Stimulated activated CD8-positive, alpha-beta memory T cell treated with anti-CD3 and anti-CD28 coated beads, Interleukin-7, amount 100 ng/mL, for 48 hours (primary cell): Measurements from ENCODE around the gene KCNMA1.

Experiments used
- DNase-seq, 2 donors: peaks; one replicate each; pipeline ENCODE4 v3.0.0-alpha.2; 2020; ENCODE audit warnings: low read depth in 1 of 2; ENCODE audit errors: extremely low read depth in 1 of 2

KCNMA1 gene

DNA sequence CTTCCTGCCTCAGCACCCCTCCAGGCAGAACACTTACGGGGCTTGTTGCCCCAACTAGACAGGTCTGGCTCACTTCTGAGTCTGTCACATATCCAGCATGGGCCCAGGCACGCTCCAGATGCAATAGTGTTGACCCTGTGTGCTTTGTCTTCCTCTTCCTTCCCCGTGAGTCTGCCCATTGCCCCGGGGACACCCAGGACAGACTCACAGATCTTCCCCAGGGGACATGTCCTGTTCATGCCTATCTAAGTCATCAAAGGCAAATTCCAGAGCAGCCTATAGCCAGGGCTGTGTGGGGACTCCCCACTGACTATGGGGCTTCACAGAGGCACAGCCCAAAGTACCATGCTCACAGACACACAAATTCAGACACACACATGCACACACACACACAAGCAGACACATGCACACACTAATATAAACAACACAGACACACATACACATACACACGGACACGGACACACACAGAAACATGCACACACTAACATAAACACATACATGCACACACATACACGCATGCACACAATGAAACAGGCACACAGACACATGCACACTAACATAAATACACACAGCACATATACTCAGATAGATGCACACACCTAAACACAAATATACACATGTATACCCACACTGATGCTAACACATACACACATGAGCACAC lies 175.8 kb downstream of the KCNMA1 start:
- DNase-seq = no peak

DNA sequence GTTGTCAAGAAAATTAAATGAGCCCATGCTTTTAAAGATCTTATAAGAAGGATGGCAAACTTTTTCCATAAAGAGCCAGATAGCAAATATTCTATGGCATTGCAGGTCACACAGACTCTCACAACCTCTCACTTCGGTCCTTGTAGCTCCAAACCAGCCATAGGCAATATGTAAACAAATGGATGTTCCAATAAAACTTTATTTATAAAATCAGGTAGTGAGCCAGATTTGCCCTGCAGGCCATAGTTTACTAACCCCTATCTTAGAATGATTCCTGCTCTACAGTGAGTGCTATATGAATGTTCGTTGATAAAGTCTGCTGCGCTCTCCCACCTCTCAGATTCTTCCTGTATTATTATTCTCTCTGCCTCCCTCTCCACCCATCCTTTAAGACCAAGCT lies 177.7 kb downstream of the KCNMA1 start:
- no peak for DNase-seq

DNA sequence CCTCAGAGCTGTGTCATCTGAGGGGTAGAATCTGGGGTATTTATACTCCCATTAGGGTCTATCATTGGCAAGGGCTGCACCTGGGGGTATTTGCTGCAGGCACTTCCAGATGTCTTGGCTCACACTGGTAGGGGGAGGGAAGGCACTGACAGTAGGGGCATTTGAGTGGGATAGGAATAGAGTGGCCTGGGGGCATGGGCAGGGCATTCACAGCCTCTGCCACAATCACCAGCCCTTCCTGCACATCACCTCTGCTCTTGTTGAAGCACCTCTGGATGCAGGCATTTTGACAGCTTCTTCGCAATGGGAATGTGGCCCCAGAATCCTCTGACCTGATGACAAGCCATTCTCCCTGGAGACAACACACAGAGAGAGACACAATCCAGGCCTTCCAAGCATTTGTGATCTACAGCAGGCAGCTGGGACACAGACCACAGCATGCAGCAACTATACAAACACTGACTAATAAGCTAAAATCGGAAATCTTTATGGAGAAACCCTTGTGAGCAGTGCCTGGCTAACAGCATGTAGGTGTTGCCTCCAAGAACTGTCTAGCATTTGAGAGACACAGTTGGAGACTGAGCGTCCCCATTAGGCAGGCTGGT lies 178.5 kb downstream of the KCNMA1 start:
- DNase-seq = no peak

DNA sequence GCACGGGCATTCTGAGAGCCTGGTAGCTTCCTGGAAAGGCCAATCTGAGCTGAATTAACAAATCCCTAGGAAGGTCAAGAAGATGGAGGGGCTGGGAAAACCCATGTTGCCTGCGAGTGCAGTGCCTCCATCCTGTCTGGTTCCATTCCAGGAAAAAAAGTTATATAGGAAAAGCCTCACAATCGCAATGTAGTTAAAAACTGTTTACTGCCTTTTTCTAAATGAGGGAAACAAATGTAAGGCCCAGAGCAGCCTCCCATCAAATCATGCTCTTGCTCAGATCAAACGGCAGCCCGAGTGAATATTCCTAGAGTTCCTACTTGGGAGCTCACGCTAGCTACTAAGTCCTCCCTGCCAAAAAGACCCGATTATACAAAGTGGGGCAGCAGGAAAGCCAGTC lies 179.9 kb downstream of the KCNMA1 start:
- no peak for DNase-seq

DNA sequence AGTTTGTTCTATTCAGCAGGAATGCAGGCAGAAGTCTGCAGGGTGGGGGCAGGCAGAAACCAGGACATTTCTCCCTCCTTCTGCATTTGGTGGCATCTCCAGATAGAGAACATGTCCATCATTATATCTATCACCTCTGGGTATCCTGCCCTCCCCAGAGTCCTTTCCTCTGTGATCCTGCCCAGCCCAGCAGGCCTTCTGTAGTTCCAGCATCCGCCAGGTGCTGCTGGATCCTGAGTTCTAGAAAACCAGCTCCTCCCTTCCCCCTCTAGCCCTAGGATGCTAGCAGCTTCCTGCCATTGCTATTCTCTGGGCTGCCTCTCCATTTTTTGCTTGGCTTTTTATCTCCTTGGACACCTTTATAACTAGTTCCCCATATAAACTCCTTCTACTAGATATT lies 180.3 kb downstream of the KCNMA1 start:
- DNase-seq = no peak

DNA sequence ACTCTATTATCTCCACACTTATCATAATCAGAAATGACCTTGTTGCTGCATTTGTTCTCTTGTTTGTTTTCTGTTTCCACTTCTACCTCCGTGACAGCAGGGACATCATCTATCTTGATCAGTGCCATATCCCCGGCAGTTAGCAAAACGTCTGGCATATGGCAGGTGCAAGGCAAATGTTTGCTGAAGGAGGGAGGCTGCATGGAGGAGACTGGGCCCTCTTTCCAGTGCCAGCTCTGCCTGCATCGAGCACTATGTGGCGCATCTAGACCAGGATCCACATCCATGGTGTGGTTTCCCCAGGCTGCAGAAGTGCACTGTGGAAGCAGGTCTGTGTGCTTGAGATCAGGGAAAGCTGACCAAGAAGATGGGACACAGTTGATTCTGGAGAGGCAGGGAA lies 181.2 kb downstream of the KCNMA1 start:
- no peak for DNase-seq

DNA sequence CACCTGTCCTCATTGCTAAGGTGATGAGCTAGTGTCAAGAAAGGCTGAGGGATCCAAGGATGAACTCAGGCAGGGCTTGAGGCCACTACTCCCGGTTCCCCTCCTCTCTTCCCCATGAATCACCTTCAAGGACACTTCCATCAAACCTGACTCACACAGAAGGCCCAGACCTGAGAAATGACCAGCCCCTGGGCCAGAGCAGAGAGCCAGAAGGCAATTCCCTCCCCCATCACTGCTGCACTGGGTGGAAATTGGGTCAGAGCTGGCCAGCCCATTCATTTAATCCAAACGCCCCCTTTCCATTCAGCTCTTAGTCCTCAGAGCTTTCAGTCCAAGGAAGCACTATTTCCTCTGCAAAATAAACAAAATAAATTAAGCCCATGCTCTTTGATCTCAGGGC lies 182.0 kb downstream of the KCNMA1 start:
- no peak for DNase-seq

DNA sequence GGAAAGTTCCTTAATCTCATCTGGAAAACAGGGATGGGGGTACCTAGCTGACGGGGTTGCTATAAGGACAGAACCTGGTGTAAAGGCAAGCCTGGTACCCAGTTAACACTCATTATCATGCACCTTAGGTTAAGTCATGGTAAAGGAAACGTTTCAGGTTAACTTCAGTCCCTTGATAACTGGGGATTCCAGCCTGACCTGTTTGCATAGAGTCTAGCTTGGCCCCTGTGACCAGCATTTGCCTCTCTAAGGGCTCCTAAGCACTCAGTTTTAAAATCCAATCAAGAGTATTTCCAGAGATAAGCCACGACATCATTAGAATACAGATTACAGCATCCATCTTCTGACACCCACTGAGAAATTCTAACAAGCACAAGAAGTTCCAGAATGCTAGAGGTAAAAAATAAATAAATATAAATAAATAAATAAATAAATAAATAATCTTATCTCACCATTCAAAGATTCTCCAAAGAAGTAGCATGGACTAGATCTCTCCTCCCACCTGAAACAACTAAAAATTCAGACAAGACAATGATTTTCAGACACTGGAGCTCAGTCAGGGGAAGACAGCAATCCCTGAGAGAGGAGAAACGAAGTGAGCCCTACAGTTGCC lies 184.6 kb downstream of the KCNMA1 start:
- DNase-seq = no peak

DNA sequence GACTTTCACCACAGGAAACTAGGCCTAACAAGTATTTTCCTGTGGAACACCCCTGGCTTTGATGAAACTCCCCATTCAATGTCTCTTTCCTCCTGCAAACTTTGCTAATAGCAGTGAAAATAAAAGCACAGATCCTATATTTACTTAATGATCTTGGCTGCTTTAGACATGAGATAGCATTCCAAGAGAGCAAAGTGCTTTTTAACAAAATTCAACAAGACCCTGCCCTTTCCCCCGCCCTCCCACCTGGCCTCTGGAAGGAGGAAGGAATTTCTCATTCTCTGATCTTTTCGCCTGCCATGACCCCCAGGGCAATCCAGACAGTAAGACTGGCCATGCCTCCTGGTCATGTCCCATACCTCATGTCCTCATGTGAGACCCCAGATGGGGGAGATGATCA lies 185.7 kb downstream of the KCNMA1 start:
- DNase-seq = no peak

DNA sequence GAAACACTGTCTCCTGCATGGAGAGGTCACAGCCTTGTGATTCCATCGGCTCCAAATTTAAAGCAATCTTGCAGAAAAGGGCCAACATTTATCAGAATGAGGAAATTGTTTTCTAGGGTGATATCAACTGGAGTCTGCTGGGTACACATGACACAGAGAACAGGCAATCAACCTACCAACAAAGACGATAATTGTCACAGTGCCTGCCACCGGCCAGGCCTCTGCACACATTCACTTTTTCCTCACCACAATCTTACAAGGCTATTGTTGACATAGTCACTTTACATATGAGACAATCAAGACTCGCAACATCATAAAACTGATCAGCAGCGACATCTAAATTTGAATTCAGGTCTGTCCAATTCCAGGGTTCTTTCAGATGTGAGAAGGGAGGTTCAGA lies 189.4 kb downstream of the KCNMA1 start:
- no peak for DNase-seq

DNA sequence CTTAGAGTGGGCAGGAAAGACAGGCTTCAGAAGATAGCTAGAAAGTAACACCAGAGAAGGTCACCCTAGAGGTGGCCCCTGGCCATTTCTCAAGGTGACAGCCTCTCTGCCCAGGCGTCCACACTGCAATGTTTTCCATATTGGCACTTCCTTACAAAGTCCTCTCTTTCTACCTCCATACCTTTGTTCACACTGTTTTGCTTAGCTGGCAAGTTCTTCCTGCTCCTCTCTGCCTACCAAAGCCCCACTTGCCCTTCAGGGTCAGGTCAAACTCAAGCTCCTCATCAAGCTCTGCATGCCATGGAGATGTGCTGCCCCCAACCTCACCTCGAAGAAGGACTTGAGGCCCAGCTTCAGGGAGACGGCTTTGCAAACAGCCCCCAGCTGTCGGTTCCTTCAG lies 190.9 kb downstream of the KCNMA1 start:
- DNase-seq = no peak

DNA sequence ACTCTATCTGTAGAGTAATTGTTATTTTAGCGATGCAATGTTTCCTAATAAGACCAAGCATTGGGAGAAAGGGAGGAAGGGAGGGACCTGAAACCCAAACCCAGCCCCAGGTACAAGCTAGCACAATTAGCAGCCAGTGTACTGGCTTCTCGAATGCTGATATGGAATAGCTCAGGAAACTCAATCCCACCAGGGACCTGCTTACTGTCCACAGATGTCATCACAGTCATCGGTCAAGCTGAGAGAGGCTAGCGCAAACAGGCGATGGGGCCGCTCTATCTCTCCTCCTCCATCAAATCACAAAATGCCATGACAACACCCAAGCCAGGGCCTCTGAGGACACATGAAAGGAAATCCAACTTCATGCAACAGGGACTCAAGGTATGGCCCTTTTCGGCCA lies 192.1 kb downstream of the KCNMA1 start:
- DNase-seq = no peak

DNA sequence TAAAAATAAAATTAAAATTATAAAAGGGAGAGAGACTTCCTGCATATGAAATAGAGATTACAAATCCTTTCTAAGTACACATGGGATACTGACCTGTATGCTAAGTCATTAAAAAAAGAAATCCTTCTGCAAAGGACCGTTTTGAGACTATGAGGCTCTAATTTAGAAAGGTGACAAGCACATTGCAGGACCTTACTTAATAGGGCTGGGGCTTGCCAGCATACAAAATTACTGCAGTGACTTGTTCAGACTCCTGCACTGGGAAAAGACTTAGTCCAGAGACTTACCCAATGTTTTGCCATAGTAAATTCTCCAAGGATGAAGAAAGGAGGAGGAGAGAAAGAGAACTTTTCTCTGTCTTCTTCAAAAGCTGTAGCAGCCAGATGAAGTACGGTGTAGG lies 193.6 kb downstream of the KCNMA1 start:
- DNase-seq = no peak

DNA sequence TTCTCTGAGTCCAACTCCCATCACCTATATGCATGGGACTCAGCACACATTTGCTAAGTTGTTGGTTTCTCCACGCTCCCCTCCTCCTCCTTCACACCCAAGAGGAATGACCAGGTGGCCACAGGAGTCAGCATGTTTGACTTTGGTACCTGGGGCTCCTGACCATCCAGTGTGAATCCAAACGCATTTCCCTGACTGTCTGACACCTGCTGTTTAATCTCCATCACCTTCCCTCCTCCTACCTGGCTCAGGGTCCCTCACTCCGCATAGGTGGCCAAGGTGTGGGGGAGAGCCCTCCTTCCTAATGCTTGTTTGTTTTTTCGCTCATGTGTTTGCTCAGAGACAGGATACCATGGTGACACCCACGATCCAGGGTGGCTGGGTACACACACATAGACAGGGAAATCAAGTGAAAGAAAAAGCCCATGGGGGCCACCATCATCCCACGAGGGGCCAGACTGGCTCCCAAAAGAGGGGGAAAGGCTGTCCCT lies 194.9 kb downstream of the KCNMA1 start:
- no peak for DNase-seq

DNA sequence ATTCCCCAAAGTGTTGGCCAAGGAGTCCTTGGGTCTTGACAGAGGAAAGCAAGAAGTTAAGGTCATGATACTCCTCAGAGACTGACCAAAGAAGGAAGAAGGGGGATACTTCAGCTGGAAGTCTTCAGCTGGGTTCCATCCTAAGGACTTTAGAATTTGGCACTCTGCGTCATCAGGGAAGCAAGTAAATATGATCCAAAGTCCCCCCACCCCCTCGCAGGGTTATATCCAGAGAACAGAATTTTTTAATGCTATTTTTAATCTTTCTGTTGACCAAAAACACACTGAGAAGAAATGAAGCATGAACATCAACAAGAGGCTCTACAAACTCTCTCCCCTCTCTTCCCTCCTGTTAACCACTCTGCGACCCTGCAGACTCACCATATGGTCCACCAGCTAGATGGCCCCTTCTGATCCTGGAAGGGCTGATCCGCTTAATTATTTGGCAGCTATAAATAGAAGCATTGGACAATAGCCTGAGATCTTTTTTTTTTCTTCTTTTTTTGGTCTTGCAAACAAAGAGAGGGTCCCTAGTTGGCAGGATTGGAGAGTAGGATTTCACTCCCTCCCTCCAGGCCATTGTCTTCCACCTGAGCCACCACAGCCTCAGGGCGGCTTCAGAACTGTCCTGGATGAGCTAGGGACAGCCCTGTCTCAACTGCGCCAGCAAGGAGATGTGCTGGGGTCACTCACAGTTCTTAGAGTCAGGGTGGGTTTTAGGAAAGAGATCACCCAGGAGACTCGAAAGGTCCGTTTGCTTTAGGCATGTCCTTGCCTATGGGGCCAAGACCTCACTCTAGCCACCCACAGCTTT lies 196.0 kb downstream of the KCNMA1 start:
- DNase-seq = no peak

DNA sequence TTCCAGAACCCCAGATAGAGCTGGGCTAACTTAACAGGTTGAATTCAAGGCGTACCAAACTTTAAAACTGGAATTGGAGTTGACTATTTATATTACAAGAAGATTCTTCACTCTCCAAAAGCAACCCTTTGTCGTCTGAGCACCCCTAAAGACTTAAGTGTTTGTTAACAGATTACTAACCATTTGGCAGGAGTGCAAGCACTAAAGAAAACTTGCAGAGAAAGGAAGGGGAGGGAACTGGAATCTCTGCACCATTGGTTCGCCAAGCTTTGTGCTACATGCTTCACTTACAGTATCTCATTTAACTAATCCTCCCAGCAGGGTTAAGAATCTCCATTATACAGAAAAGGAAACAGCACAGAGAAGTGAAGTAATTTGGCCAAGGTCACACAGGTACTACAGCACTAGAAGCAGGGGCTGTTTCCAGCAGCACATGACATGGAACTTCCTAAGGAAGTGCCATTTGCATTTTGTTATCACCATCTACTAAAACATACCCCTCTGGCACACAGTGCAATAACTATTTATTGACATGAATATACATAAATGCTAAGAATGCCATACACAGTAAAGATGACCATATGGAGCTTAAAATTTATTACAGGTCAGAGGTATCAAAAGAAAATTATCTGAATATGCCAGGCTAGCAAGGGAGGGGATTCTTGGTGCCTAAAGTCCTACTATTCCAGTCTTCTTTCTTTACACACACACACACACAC lies 201.2 kb downstream of the KCNMA1 start:
- no peak for DNase-seq

DNA sequence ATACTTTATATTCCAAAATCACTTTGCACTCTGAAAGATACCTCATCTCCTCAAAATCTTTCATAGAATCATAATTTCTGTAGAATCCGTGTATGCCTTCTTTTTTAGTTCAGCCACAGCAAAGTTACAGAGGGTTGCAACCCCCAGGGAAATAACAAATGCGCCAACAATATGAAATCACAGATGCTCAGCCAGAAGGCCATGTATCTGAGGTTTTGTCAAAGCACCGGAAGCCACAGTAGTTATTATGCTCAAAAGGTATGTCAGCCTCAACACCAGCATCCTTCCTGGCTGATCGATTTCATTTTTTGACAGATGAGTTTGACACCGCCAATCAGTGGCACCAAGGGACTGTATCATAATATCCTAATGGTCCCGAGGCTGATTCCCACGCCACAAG lies 204.1 kb downstream of the KCNMA1 start:
- no peak for DNase-seq

DNA sequence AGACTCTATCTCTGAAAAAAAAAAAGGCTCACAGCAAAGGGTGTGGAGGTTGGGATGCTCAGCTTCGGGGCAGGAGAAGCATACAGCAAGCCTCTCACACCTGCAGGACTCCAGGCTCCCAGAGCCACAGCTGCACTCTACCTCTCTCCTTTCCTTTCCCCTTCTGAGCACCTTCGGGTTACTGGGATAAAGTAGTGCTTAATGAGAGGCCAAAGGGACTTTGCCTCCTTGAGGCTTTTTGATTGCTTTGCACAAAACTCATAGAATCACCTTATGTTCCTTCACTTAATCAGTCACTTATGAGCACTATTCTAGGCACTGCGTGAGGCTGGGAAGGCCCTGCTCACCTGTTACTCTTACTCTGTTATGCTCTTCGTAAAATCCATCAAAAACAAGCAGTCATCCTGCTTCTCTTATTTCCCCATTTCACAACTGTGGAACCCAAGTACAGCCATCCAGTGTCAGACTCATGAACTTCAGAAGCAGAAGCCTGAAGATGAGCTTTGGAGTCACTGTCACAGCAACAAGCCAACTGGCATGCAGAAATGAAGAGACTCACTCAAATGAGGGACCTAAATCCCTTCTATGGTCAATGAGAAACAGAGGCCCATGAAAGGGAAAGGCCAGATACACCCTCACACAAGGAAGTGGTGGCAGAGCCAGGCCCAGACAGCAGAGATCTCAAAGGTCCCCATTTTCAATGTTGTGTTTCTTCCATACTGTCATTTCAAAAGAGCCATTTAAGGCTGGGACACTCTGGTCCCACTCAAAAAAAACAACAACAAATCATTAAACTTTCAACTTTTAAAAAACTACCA lies 205.4 kb downstream of the KCNMA1 start:
- no peak for DNase-seq

DNA sequence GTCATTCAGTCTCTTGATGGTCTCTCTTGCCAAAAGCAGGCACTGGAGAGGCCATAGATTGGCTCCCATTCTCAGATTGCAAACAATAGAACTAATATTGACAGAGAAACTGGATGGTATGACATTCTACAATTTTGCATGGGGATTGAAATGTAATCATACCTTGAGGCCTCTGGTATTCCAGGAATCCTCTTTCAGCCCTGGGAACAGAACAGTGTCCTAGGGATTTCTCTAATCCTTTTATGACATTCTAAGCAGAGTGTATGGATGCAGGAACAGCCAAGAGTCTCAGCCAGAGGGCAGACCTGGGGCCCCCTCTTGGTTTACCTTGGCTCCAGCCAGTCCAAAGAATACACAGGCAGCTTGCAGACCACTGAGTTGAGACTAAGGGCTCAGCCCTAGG lies 206.4 kb downstream of the KCNMA1 start:
- DNase-seq = no peak

DNA sequence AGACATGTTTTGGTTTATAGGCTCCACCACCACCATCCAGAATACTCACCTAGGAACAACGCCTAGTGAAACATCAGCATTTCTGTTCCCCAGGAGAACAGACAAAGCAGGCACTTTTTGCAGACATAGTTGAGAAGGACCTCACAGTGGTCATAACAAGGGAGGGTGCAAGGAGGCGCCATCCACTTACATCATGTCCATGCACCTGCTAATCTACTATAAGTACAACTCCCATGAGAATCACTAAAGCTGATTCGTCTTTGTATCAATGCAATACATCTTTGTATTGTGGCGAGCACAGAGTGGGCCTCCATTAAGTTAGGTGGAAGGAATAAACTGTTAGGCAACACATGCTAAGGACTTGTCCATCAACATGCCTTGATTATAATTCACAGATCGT lies 207.1 kb downstream of the KCNMA1 start:
- DNase-seq = no peak
